HG03039 (cell line): ENCODE measurements around the gene EDN2.

Experiments
- ATAC-seq: cut with Tn5 transposase; IDR thresholded peaks from one replicate; pipeline ENCODE4 v1.9.1; 2021; ENCODE audit warnings: mild to moderate bottlenecking, moderate library complexity; ENCODE audit not compliant: unreplicated experiment

EDN2 gene

DNA sequence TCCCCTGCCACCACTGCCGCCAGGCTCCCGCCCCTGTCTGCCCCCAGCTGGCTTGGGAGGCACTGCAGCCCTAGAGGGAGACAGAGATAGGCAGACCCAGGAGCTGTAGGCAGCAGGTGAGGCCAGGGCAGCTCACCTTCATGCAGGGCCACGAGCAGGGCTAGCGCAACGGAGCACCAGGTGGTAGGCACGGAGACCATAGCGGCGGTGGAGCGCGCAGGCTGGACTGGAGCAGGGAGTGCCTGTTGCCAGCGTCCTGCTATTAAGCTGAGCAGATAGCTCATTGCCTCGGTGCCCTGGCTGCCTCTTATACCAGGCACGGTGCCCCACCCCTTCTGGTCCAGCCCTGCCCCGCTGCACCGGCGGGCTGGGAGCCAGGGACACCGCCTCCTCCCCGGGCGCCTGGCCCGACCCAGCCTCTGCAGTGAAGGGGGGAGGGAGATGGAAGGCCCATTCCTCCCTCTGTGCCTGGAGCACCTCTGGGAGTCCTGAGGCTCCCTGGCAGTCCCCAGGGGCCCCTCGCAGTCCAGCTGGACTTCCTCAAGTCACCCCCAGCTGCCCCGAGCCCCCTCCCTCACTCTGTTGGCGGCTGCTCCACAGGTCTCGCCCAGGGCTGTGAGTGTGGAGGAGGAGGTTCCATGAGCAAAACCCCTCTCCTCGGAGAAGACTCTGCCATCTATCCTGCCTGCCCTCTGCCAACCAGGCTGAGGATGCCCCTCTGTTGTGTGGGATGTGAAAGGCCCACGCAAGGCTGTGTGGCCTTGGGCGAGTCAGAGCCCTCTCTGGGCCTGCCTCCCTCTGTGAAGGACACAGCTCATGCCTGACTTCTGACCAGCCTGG, at the start of gene EDN2:
TSS of gene EDN2 (minus strand) at position 282 of the 840 bp plus-strand sequence. CDS start at position 200, 82 bp downstream.
- no peak for ATAC-seq

DNA sequence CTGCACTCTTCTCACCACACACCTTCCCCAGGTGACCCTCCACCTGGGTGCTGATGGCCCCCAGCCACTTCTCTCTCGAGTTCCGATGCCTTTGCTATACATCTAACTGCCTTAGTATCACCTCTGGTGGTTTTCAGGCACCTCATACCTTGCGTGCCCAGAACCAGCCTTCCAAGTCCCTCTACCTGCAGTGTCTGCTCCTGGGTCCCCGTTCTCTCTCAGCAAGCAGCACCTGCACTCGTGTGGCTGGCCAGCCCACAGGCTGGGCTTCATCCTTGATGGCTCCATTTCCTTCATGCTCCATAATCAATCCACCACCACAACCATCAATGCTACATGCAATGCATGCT, 49.2 kb upstream of the EDN2 start:
- ATAC-seq = no peak

DNA sequence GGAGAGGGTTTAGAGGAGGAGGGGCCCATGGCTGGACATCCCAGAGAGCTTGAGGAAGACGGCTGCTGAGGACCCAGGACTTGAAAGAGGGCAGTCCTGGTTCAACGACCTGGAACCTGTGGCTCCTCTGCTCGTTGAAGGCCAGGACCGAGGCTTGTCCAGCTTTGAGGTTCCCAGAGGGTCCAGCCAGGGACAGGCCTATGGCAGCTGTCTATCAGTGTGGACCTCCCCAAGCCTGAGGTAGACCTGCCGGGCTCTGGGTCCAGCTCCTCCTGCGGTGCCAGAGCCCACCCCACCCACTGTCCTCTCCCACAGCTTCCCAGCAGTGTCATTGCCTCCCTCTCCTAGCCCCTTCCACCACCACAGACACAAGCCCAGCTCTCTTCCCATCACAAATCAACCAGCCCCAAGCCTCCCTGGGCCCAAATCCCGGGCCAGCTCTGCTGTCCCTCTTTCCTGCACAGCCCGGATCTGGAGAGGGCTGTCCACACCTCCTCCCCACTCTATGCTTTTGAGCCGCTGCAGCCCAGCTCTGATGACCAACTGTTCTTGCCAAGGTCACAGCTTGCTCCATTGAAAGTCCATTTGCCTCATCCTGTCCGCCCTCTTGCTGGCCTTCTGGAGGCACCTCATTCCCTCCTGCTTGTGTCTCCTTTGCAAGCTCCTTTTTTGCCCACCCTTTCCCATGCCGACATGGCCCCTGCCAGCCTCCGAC, 48.7 kb upstream of the EDN2 start:
- no peak for ATAC-seq

DNA sequence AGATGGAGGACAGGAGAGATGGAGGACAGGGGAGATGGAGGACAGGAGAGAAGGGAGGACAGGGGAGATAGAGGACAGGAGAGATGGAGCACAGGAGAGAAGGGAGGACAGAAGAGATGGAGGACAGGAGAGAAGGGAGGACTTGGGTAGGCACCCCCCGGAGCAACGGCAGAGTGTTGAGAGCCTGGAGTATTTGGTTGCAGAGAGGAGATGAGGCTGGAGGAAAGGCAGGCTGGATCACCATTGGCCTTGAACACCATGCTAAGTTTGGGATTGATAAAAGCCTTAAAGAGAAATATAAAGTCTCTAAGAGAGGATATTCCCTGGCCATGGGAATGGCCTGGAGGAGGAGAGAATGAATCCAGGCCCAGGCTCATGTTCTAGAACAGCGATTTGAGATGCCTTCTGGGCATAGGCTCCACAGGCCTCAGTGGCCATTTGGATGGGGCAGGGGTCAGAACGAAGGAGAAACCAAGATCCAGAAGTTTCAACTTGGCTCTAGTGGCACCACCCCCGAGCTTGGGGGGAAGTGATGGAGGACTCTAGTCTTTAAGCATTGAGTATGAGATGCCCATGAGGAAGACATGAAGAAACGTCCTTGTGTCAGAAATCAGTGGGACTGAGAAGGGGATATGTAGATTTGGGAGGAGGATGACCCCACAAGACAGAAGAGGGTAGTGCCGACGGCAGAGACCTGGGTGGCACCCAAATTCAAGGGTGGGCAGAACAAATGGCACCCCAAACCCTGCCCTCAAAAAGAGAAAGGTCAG, 47.9 kb upstream of the EDN2 start:
- ATAC-seq = no peak

DNA sequence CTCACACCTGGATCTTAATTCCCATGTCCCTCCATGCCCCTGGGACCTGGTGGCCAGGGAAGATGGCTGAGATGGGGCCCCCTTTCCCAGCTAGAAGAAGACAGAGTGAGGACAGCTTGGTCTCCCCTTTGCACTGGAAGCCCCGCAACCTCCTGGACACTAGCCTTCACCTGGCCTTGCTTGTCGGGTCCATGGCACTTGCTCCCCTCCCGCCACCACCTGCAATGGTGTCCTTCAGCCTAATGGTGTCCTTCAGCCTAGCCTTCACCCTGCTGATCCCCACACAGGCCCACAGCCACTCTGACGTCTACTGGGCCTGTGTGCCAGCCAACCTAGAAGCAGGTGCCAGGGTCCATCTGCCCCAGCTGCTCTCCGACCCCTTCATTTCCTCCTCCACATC, 45.9 kb upstream of the EDN2 start:
- ATAC-seq = no peak

DNA sequence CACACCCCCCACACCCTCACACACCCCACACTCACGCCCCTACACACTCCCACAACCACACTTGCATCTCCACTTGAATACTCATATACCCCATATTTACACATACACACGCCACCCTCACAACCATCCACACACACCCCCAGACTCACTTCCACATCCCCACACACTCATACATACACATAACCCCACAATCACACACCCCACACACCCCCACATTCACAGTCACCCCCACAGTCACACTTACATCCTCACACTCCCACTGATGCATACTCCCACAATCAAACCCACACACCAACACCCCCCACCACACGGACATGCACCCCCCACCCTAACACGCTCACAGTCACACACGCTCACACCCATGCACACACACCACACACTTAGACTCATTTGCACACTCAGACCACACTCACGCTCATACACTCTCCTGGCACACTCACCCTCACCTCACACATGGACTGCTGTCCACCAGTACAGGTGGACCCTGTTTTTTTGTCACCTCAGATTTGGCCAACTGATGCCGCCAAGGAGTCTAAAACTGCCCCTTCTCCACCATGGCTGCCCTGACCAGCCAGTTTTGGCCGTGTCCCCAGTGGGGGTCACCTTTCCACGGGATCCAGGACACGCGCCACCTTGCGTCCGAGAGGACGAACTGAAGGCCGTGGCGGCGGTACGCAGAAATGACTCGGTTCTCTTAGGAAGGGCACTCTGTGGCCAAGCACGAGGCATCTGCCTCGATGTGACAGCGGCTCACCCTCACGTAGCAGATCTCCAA, 45.3 kb upstream of the EDN2 start:
- no peak for ATAC-seq

DNA sequence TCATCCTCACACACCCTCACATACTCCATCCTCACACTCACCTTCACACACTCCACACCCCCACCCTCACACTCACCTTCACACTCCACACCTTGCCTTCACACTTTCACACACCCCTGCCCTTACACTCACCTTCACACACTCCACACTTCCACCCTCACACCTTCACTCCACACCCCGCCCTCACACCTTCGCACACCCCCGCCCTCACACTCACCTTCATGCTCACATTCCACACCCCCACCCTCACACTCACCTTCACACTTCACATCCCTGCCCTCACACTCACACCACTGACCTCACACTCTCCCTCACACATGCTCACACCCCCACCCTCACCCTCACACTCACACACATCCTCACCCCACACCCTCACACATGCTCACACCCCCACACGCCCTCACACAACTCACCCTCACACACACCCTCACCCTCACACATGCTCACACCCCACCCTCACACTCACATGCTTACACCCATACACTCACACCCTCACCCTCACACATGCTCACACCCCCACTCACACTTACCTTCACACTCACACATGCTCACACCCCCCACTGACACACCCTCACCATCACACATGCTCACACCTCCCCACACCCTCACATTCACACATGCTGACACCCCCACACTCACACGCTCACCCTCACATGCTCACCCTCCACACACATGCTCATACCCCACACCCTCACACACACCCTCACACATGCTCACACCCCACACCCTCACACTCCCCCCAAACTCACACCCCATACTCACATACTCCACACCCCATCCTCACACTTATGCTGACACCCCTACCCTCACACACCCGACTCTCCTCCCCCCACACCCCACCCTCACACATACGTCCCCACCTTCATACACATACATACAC, 44.5 kb upstream of the EDN2 start:
- ATAC-seq = no peak

DNA sequence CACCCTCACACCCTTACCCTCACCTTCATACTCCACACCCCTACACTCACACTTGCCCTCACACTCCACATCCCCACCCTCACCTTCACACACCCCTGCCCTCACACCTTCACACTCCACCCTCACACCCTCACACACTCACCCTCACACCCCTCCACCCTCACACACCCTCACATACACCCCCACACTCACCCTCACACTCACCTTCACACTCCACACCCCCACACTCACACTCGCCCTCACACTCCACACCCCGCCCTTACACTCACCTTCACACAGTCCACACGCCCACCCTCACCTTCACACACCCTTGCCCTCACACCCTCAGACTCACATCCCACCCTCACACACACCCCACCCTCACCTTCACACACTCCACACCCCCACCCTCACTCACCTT, 43.6 kb upstream of the EDN2 start:
- no peak for ATAC-seq

DNA sequence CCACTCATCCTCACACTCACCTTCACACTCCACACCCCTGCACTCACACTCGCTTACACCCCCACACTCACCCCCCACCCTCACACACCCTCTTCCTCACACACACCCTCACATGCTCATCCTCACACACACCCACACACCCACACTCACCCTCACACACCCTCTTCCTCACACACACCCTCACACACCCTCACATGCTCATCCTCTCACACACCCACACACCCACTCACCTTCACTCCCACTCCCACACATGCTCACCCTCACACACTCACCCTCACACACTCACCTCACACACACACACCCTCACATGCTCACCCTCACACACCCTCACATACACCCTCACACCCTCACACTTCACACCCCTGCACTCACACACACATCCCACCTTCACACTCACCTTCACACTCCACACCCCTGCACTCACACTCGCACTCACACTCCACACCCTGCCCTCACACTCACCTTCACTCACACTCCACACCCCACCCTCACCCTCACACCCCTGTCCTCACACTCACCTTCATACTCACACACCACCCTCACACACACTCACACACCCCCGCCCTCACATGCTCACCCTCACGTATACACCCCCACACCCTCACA, 42.6 kb upstream of the EDN2 start:
- no peak for ATAC-seq

DNA sequence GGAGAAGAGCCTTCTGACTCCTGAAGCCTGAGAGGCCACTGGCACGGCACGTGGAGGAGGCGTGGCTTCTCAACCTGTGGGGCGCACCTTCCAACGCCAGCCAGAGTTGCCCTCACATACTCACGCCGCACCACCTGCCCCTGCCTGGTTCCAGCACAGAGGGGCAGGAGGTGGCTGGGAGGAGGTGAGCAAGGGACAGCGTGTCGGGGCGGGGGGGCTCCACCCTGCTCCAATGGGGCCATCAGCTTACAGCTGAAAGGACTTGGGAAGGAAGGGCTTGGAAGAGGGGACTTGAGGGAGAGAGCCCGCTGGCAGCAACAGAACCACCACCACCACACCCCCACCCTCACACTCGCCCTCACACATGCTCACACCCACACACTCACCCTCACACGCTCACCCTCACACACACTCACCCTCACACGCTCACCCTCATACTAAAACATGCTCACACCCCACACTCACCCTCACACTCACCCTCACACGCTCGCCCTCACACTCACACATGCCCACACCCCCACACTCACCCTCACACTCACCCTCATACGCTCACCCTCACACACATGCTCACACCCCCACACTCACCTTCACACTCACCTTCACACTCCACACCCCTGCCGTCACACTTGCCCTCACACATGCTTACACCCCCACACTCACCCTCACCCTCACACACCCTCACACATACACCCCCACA, 41.6 kb upstream of the EDN2 start:
- ATAC-seq = no peak

DNA sequence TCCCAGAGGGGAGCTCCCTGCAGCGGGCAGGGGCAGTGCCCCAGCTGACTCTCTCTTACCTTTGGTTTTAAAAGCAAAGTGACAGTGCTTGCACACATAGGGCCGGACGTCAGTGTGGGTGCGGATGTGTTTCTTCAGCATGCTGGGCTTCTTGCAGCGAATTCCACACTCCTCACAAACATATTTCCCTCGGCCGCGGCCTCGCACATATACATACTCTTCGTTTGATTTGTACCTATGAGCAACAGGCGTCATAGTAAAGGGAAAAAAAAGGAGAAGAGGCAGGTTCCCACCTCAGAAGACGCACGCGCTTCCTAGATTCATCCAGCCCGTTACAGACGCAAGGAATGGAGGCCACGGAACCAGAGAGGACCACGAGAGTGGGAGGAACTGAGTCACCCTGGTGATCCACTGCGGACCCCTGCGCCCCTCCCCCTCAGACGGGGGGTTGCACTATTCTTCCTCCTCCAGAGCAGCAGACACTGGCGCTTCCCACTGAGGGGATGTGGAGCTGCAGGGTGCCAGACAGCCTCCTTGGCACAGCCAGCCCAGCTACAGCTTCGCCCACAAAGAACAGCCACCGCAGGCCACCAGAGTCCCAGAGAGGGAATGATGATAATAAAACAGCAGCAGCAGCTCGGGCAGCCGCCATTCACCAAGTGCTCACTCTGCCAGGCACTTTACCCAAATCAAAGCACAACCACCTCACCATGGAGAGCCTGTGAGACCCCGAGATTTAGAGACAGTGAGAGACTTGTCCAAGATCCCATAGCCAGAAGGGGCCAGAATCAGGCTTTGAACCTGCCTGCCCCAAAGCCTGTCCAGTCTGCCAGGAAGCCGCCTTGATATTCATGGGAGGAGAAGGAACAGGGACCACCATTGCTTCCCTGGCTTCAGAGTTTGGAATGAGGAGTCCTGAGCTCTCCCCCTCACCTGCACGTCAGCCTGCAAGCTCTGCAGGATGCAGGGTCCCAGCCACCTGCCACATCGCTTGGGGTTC, 40.5 kb upstream of the EDN2 start:
- ATAC-seq = no peak

DNA sequence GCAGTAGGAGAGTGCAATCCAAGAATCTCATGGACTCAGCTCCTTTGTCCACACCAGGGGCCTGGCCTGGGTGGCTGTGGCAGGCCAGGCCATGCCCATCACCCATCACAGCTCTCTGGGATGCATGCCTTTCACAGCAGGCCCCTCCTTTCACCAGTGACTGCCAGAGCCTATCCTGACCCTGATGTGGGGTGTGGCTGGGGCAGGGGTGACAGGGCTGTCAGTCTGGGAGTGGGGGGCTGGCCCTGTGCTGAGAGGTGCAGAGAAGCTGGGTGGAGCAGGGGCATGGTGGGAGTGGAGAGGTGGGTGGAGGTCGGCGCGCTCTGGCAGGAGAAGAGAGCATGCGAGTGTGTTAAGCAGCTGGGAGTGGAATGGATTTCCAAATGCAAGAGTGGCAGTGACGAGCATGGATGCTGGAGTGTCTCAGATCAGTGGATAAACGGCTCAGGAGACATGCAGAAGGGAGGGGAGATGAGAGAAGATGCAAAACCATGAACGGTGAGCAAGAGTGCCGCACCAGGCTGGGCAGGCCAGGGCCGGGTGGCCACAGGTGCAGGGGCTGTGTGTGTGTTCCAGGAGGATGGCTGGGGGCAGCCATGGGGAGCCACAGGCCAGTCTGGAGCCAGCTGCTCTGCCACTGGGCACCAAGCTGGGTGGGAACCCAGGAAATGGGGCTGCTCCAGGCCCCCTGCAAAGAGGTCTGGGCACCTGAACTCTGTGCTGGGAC, 39.6 kb upstream of the EDN2 start:
- no peak for ATAC-seq

DNA sequence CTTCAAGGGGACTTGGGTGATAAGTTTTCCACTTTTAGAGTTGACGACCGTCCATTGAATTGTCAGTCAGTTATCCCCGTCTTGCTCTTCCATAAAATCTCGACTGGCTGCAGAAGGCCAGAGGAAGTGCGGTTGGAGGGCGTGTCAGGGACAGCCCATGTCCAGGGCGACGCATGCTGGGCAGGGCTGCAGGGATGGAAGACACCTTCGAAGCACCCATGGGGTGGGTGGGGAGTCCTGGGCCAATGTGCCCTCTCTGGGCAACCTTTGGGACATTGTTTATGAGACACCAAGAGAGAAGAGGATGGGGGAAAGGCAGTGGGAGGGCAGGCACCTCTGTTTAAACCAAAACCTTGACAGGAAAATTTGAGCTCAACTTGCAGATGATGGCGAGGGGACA, 38.6 kb upstream of the EDN2 start:
- no peak for ATAC-seq

DNA sequence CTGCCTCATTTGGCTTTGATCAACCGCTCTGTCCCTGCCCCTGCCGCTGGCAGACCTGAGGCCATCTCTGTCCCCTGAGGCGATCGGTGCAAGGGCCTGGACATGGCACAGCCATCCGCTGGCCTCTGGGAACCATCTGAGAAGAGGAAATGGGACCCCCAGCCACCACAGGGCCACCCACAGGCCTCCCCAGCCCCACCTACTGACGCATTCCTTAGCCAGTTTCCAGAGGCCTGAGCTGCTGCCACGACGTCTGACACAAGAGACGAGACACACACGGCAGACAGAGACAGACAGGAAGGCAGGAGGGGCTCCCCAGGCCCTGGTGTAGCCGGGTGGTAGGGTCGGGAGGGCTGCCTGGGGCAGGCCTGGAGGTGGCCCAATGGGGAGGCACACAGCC, 37.3 kb upstream of the EDN2 start:
- no peak for ATAC-seq

DNA sequence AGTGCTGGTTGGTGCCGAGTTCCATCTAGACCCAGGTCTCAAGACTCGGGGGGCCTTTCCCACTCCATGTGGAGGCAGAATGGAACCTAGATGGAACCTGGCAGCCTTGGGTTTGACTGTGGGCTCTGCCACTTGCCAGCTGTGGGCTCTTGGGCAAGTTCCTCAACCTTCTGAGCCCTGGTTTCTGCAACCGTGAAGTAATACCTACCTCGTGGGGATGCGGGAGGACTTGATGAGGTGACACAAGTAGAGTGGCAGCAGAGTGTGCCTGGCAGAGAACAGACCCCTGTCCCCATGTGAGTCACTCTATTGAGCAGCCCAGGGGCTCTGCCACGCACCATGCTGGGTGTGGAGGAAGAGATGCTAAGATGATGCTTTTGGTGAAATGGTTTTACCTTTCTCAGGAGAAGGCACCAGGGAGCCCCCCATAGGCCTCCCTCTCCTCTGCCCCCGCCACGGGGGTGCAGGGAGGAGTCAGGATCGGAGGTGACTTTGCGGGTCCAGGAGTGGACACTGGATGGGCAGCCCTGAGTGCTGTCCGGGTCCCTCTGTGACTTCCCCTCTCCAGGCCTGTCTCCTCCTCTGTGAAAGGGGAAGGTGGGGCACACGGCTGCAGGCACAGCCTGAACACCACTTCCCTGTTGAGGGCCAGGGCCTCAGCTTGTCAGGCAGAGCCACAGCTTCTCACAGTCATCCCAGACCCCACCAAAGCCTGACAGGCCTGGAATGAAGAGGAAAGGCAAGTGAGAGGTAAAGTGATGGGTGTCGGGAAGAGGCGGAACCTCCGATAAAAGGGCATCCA, 36.7 kb upstream of the EDN2 start:
- ATAC-seq = no peak

DNA sequence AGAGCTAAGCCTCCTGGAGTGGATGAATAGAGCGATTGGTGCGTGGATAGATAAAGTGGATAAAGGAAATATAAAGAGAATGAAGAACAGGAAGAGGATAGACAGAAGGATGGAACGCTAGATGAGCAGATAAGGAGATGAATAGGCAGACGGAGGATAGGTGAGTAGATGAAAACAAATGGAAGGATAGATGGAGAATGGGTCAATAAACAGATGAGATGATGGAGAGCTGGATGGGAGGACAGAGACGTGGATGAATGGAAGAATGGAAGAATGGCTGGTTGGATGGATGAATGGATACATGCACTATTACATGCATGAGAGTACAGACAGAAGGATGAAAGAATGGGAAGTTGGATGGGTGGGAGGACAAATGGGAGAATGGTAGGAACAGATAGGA, 35.2 kb upstream of the EDN2 start:
- no peak for ATAC-seq
